Activated CD4-positive, alpha-beta T cell treated with anti-CD3 and anti-CD28 coated beads, Interleukin-2, amount 10 ng/mL, durations not matched to agents 7 days and 5 days (primary cell): Measurements from ENCODE around the gene BCAS3. TPM values are rescaled to one million over a fixed set of nuclear protein-coding genes. Genes with fewer than 3 reads are reported as not detected.
"Not testable (repeated sequence)": the region's sequence is repeated elsewhere in the genome, so short reads cannot be mapped to it uniquely, and the experiment has no call there.

Experiments used
- CTCF ChIA-PET: fragments of 350-600 bp; sonication (Branson Sonifier 250); formaldehyde crosslinking; loops from one replicate; lab custom pipeline; 2021; ENCODE audit warnings: antibody characterized with exemption; lab: Charles Lee
- POLR2A ChIA-PET: fragments of 350-600 bp; sonication (Branson Sonifier 250); formaldehyde crosslinking; loops from one replicate; lab custom pipeline; 2021; ENCODE audit warnings: antibody characterized with exemption; lab: Charles Lee
- DNase-seq: peaks from one replicate; pipeline ENCODE4 v3.0.0-alpha.2; 2020
- H3K27ac Mint-ChIP-seq: one replicate; pipeline ENCODE4 v1.8.0; 2021; ENCODE audit warnings: mild to moderate bottlenecking, moderate library complexity, mixed read lengths
- H3K27me3 Mint-ChIP-seq: one replicate; pipeline ENCODE4 v1.8.0; 2021; ENCODE audit warnings: mixed read lengths
- H3K36me3 Mint-ChIP-seq: one replicate; pipeline ENCODE4 v1.8.0; 2021; ENCODE audit warnings: low read depth, mixed read lengths
- H3K4me1 Mint-ChIP-seq: one replicate; pipeline ENCODE4 v1.8.0; 2021; ENCODE audit warnings: mixed read lengths
- H3K4me3 Mint-ChIP-seq: one replicate; pipeline ENCODE4 v1.8.0; 2021; ENCODE audit warnings: mild to moderate bottlenecking, moderate library complexity, mixed read lengths
- H3K9me3 Mint-ChIP-seq: one replicate; pipeline ENCODE4 v1.8.0; 2021; ENCODE audit warnings: mixed read lengths
- total RNA-seq, 2 experiments: library from RNA; stranded (reverse); gene quantifications; one replicate each; pipeline ENCODE4 v1.2.3, GENCODE V29; 2021

Gene BCAS3
- total RNA-seq, 2 experiments from 2014 or later = 15.5 to 16.4 TPM

DNA sequence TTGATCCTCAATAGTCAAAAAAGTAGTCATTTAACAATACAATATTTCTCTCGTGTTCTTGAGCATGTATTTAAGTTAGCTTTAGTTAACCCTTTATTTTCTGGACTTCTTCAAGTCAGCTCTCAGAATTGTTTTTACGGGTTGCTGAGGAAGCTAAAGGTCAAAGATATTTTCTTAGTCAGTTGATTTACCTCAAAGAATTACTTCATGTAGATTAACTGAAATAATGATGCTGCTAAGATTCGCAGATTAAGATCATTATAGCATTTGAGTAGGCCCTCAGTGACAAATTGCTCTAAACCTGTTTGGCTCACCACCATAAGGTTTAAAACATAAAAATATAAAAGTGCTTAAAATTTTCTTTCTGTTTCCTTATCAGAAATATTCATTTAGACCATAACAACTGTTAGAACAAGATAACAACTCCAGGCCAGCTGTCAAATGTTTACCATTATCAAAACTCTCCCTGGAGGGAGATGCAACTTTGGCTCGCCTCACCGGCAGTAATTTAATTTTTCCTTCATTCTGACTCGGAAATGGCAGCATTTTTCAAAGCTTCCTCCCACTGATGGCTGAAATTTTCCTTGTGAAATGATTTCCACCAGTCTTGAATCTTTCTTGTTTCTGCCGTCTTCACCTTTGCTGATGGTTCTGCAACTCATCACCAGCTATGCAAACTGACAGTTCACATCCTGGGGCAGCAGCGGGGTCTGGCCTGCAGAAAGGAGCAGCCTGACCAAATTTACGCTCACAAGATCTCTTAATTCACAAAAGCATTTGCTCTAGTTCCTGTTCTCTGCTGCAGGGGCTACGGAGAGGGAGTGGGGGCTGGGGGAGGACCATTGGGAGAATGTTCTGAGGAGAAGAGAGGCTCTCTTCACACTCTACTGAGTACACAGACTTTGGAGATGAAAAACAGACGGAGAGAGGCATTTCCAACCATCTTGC lies 467.2 kb downstream of the BCAS3 start:
- Mint-ChIP-seq H3K4me3 (no peak overlapping the region), H3K27ac (no peak overlapping the region), H3K9me3 (no peaks in the 10 kb centered on the region), H3K4me1 (peaks cover 12% of the 10 kb centered on the region), H3K27me3 (no peaks in the 10 kb centered on the region), H3K36me3 (peaks cover 3% of the 10 kb centered on the region)
- ChIA-PET POLR2A (no interaction called here), CTCF (interaction anchor here (0.6 kb wide), 2 partner anchors 264 to 1004 kb away, joined by 3 read pairs; no protein-coding TSS in a partner anchor)
- DNase-seq = no peak

DNA sequence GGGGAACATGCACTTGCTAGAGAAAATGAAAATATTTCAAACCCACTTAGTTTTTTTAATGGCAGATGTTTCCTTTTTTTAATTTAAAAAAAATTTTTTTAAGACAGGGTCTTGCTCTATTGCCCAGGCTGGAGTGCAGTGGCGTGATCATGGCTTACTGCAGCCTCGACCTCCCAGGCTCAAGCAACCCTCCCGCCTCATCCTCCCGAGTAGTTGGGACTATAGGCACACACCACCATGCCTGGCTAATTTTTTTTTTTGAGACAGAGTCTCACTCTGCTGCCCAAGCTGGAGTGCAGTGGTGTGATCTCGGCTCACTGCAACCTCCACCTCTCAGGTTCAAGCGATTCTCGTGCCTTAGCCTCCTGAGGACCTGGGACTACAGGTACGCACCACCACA lies 469.2 kb downstream of the BCAS3 start:
- POLR2A ChIA-PET, H3K36me3 Mint-ChIP-seq, H3K27ac Mint-ChIP-seq, H3K9me3 Mint-ChIP-seq, DNase-seq, H3K4me3 Mint-ChIP-seq, H3K27me3 Mint-ChIP-seq: not testable (repeated sequence)
- H3K4me1 Mint-ChIP-seq = peaks cover 13% of the 10 kb centered on the region
- CTCF ChIA-PET = interaction anchor here (1.4 kb wide), 1 partner anchor 65 kb away, joined by 3 read pairs; no protein-coding TSS in a partner anchor

DNA sequence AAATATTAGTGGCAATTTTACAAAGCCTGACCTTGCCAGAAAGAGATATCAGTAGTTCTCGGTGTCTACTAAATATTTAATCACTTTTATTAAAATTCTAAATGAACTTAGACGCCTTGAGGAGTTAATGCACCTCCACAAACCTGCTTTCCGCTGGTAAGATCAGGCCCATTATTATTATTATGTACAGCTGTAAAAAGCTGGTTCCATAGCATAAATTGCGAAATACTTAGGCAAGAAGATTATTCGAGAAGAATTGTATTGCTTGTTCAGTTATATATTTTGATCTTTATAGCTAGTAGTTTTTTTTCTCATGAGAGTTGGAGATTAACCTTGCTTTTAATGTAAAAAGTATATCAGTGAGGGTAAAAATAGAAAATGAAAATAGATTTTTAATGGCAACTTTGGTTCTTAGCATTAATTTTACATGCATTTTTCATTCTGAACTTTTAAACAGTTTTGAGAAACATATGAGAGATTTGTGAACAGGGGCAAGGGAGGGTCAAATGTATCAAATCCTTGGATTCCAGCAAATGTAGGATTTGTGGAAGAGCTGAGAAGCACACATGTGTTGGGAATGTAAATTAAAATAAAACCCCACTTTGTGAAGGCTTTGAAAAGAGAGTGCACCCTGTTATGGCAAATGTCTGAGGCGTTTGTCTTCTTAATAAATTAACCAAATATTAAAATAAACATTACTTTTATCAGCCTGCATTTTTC lies 471.6 kb downstream of the BCAS3 start:
- CTCF ChIA-PET = interaction anchor here (0.9 kb wide), 1 partner anchor 45 kb away, joined by 3 read pairs; no protein-coding TSS in a partner anchor
- no peak for DNase-seq
- H3K4me3 Mint-ChIP-seq = no peak overlapping the region
- peaks cover 7% of the 10 kb centered on the region for H3K27me3 Mint-ChIP-seq
- H3K9me3 Mint-ChIP-seq = peaks cover 4% of the 10 kb centered on the region
- POLR2A ChIA-PET = no interaction called here
- H3K27ac Mint-ChIP-seq = no peak overlapping the region
- H3K4me1 Mint-ChIP-seq = peaks cover 13% of the 10 kb centered on the region
- H3K36me3 Mint-ChIP-seq = no peaks in the 10 kb centered on the region

DNA sequence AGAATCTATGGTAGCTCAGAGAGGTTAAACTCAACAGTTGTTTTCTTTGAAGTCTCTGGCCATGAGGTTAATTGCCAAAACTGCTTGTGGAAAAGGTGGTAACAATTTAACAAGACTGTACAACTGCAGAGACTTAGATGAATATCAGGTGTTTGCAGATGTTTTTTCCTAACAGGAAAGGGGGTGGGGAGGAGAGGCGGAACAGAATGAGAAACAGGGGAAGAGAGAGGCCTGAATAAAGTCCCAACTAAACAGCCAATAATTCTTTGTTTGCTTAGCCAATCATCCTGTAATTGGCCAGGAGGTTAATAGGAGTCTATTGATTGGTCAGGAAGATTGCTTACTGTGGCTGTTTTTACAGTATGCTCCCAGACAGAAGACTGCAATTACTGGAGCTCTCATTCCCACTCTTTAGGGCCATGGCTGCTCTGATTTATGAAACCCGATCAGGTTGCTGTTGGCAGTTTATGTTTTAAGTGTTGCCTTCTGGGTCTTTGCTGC lies 472.3 kb downstream of the BCAS3 start:
- ChIA-PET CTCF (interaction anchor here (0.9 kb wide), 1 partner anchor 46 kb away, joined by 3 read pairs; no protein-coding TSS in a partner anchor), POLR2A (no interaction called here)
- Mint-ChIP-seq H3K4me3 (no peak overlapping the region), H3K4me1 (peaks cover 13% of the 10 kb centered on the region), H3K36me3 (no peaks in the 10 kb centered on the region), H3K9me3 (peaks cover 4% of the 10 kb centered on the region), H3K27ac (no peak overlapping the region), H3K27me3 (peaks cover 7% of the 10 kb centered on the region)
- DNase-seq = no peak

DNA sequence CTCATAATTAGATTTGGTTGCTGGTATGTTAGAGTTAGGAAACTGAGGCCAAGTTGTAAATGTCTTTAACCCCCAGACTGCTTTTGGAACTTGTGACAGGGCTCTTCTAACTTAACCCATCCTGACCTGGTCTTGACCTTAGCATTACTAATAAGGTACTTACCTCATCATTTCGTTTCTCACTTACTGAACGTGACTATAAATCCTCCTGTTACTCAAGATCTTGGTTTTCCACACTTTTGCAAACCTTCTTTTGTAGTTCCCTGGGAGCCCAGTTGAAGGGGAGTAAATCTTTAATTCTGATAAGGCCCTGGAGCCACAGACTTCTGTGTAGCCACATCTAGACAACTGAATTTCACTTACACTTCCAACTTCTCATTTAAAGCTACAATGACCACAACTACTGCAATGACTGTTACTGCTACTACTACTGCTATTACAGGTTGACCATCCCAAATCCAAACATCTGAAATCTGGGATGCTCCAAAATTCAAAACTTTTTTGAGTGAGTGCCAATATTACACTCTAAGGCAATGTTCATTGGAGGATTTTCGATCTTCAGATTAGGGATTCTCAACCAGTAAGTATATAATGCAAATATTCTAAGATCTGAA lies 473.1 kb downstream of the BCAS3 start:
- H3K4me1 Mint-ChIP-seq = peaks cover 13% of the 10 kb centered on the region
- DNase-seq = no peak
- no peak overlapping the region for H3K27ac Mint-ChIP-seq
- ChIA-PET CTCF (interaction anchor here (0.6 kb wide), 1 partner anchor 77 kb away, joined by 3 read pairs; no protein-coding TSS in a partner anchor), POLR2A (no interaction called here)
- no peaks in the 10 kb centered on the region for H3K36me3 Mint-ChIP-seq
- H3K4me3 Mint-ChIP-seq = no peak overlapping the region
- H3K9me3 Mint-ChIP-seq = peaks cover 4% of the 10 kb centered on the region
- H3K27me3 Mint-ChIP-seq = peaks cover 7% of the 10 kb centered on the region

DNA sequence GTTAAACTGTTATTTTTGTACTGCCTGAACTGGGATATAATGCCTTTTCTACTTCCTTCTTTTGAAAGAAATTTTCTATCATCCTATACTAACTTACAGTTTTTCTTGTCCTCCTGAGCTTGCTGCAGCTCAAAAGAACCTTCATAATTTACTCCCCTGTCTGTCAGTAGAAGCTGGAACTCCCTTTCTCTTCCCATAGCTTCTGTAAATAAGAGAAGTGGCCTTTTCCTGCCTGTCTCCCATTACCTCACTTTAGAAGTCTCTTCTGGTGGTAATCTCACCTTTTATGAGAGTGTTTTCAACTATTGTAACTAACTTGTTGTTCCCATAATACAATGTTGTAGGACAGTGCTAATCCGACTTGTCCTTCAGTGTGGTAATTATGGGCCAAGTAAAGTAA lies 475.2 kb downstream of the BCAS3 start:
- ChIA-PET POLR2A (no interaction called here), CTCF (no interaction called here)
- no peak for DNase-seq
- Mint-ChIP-seq H3K27ac (no peak overlapping the region), H3K4me3 (no peak overlapping the region), H3K9me3 (peaks cover 4% of the 10 kb centered on the region), H3K27me3 (peaks cover 10% of the 10 kb centered on the region), H3K4me1 (peaks cover 13% of the 10 kb centered on the region), H3K36me3 (no peaks in the 10 kb centered on the region)

DNA sequence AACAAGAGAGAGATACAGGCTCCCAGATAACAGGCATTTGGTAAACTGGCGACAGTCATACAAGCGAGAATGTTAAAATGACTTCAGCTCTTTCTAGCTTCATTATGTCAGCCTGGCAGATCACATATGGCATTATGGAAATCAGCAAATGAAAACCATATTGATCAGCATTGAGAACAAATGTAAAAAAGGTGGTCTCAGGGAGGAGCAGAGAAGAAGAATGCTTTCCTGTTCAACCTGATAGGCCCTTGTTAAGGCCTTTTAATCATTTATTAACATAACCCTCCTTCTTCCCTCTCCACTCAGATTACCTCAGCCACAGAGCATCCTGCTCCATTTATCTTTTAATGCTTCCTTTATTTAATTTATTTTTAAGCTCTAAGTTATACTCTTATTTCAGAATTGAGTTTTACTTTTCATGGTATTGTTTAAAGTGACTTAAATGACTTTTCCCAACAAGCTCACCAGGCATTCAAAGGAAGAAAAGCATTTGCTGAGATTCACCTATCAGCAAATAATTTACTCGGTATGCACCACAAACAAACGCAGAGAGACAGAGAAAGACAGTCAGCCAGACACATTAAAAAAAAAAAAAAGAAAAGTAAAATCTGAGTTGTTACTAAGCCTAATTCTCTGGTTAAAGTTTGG lies 478.1 kb downstream of the BCAS3 start:
- Mint-ChIP-seq H3K4me3 (no peak overlapping the region), H3K27ac (no peak overlapping the region), H3K27me3 (peaks cover 12% of the 10 kb centered on the region), H3K4me1 (peaks cover 7% of the 10 kb centered on the region), H3K36me3 (no peaks in the 10 kb centered on the region), H3K9me3 (peaks cover 4% of the 10 kb centered on the region)
- DNase-seq = no peak
- CTCF ChIA-PET = interaction anchor here (0.7 kb wide), 1 partner anchor 738 kb away, joined by 3 read pairs; no protein-coding TSS in a partner anchor
- POLR2A ChIA-PET = interaction anchor here (0.6 kb wide), 1 partner anchor 19 kb away, joined by 3 read pairs; no protein-coding TSS in a partner anchor

DNA sequence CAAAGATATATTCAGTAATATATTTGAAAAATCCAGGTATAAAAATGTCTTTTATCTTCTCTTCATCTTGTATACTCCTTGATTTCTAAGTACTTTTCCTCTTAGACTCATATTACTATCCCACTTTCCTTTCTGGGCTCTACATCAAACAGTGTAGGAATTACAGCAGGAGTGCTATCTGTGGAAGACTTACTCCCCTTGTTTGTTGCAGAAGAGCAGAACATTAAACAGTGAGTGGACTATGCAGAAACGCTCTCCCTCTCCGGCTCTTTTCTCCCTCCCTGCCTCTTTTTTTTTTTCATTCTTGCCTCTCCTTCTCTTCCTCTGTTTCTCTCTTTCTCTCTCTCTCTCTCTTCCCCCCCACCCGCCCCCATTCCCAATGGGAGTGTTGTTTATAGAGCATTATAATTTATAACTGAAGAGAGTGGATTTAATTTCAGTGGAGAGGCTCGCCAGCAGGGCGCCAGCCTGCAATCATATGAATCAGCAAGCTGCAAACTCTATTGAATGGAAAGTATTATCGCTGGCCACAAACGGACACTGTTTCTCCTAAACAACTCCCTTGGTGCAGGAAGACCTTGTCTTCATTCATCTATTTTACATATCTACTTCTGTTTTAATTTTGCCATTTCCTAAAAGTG lies 479.7 kb downstream of the BCAS3 start:
- H3K27me3 Mint-ChIP-seq = peaks cover 9% of the 10 kb centered on the region
- no peaks in the 10 kb centered on the region for H3K36me3 Mint-ChIP-seq
- POLR2A ChIA-PET = no interaction called here
- H3K4me3 Mint-ChIP-seq = no peak overlapping the region
- no peak for DNase-seq
- no peak overlapping the region for H3K27ac Mint-ChIP-seq
- peaks cover 14% of the 10 kb centered on the region for H3K4me1 Mint-ChIP-seq
- H3K9me3 Mint-ChIP-seq = no peaks in the 10 kb centered on the region
- CTCF ChIA-PET = no interaction called here

DNA sequence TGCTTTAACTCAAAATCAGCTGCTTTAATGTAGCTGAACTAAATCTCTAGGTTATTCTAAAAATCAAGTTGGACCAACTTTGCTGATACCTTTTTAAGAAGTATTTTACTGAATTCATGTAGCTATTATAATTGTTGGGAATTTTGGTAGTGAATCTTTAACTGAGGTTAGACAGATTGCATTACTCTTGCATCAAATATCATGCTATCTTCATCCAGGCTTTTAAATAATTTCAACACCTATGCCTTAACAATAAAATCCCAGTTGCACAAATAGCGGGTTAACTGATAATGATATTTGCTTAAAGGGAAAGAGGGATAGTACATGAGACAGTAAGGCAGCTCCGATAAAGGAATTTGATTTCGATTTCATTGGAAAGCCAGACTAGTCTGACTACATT lies 480.7 kb downstream of the BCAS3 start:
- H3K27ac Mint-ChIP-seq = no peak overlapping the region
- ChIA-PET POLR2A (no interaction called here), CTCF (no interaction called here)
- no peak for DNase-seq
- H3K4me3 Mint-ChIP-seq = no peak overlapping the region
- H3K36me3 Mint-ChIP-seq = no peaks in the 10 kb centered on the region
- H3K4me1 Mint-ChIP-seq = peaks cover 14% of the 10 kb centered on the region
- H3K27me3 Mint-ChIP-seq = peaks cover 9% of the 10 kb centered on the region
- H3K9me3 Mint-ChIP-seq = no peaks in the 10 kb centered on the region

DNA sequence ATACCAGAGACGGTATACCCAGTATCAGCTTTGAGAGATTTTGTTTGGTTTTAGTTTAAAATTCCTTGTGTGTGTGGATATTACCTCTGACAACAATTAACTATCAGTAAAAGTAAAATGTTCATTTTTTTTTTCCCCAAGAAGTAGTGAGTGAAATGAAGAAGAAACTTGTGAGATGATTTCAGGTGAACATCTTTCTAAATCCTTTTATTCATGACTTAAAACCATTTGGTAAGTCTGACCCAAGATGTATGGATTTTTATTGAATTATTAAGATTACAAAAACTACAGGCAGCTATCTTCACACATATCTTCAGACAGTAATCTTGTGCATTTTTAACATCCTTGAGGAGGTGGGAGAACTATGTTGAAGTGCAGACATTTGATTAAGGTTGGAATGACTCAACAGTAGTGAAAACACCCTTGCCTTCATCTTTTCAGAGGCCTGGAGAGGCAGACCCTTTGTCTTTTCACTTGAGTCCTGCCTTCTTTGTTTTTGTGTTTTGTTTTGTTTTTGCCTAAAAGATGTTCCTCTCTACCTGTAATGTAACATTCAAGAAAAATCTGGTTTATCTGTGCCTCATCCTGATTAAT lies 481.7 kb downstream of the BCAS3 start:
- Mint-ChIP-seq H3K27ac (no peak overlapping the region), H3K9me3 (no peaks in the 10 kb centered on the region), H3K27me3 (peaks cover 5% of the 10 kb centered on the region), H3K36me3 (no peaks in the 10 kb centered on the region), H3K4me1 (peaks cover 14% of the 10 kb centered on the region), H3K4me3 (no peak overlapping the region)
- POLR2A ChIA-PET = no interaction called here
- no peak for DNase-seq
- CTCF ChIA-PET = no interaction called here

DNA sequence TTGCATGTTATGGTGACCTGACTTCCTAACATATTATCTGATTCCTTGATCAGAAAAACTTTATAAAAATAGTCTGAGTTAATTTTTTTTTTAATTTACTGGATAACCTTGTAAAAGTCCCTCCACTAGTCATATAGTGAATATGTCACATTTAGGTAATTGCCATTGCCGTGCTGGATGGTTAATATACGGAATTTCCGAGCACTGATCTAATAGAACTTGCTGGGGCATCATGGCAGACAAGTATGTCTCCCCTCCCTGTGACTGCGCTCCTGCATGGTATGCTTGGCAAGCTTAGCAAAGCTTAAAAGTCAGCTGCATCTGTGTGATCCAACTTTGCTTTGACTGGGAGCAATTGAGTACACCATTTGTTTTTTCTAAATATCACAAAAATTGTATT lies 482.6 kb downstream of the BCAS3 start:
- H3K4me3 Mint-ChIP-seq = no peak overlapping the region
- peaks cover 14% of the 10 kb centered on the region for H3K4me1 Mint-ChIP-seq
- H3K9me3 Mint-ChIP-seq = no peaks in the 10 kb centered on the region
- ChIA-PET CTCF (no interaction called here), POLR2A (no interaction called here)
- no peaks in the 10 kb centered on the region for H3K36me3 Mint-ChIP-seq
- H3K27ac Mint-ChIP-seq = no peak overlapping the region
- DNase-seq = no peak
- H3K27me3 Mint-ChIP-seq = peaks cover 5% of the 10 kb centered on the region
